Keratinocyte (primary cell): Measurements from ENCODE around the gene OXNAD1. TPM values are rescaled to one million over a fixed set of nuclear protein-coding genes. Genes with fewer than 3 reads are reported as not detected.

Experiments used
- DNase-seq: peaks from one replicate; pipeline ENCODE4 v3.0.0-alpha.2; 2011; ENCODE audit warnings: low read depth, missing footprints, low spot score
- FAIRE-seq: peaks from 2 replicates; lab custom pipeline; 2011; peaks lifted over from hg19 to GRCh38; lab: Jason Lieb, UNC
- H2AFZ ChIP-seq: 2 replicates; pipeline ENCODE4 v1.6.0; 2012; ENCODE audit warnings: low read length, control low read depth, inconsistent platforms; ENCODE audit not compliant: control insufficient read depth
- H3K27ac ChIP-seq: 2 replicates; pipeline ENCODE4 v1.5.1; 2011; ENCODE audit warnings: low read length; ENCODE audit not compliant: control insufficient read depth, insufficient read depth
- H3K27me3 ChIP-seq: 3 replicates; pipeline ENCODE4 v1.6.0; 2011; ENCODE audit warnings: low read length; ENCODE audit not compliant: control insufficient read depth, insufficient read depth; ENCODE audit errors: extremely low read depth
- H3K36me3 ChIP-seq, 2 experiments: 2 replicates in 1 of 2; 3 replicates in 1 of 2; pipeline ENCODE4 v1.5.1; 2011; ENCODE audit warnings: low read length in 2 of 2, mild to moderate bottlenecking in 1 of 2; ENCODE audit not compliant: control insufficient read depth in 2 of 2, insufficient read depth in 2 of 2; ENCODE audit errors: extremely low read depth in 1 of 2
- H3K4me1 ChIP-seq: 3 replicates; pipeline ENCODE4 v1.5.1; 2011; ENCODE audit warnings: low read length; ENCODE audit not compliant: control insufficient read depth, insufficient read depth; ENCODE audit errors: extremely low read depth
- H3K4me2 ChIP-seq: 3 replicates; pipeline ENCODE4 v1.6.0; 2011; ENCODE audit warnings: low read depth, low read length; ENCODE audit not compliant: control insufficient read depth, insufficient read depth; ENCODE audit errors: extremely low read depth
- H3K4me3 ChIP-seq, 3 experiments: fragments of 200-600 bp in 1 of 3; sonication (generic) in 1 of 3; 2 replicates in 2 of 3; 3 replicates in 1 of 3; pipeline ENCODE4 v1.5.1; 2011 to 2016; ENCODE audit warnings: low read length in 3 of 3, mild to moderate bottlenecking in 3 of 3, control low read depth in 2 of 3, inconsistent platforms in 1 of 3, low read depth in 1 of 3, mixed read lengths in 1 of 3, mixed run types in 1 of 3, moderate library complexity in 1 of 3; ENCODE audit not compliant: control insufficient read depth in 2 of 3, insufficient read depth in 2 of 3; ENCODE audit errors: extremely low read depth in 1 of 3
- H3K79me2 ChIP-seq: 2 replicates; pipeline ENCODE4 v1.6.0; 2012; ENCODE audit warnings: low read length; ENCODE audit not compliant: control insufficient read depth, insufficient read depth
- H3K9ac ChIP-seq: 3 replicates; pipeline ENCODE4 v1.6.0; 2011; ENCODE audit warnings: low read length; ENCODE audit not compliant: control insufficient read depth, insufficient read depth; ENCODE audit errors: extremely low read depth
- H3K9me1 ChIP-seq: 3 replicates; pipeline ENCODE4 v1.6.0; 2011; ENCODE audit warnings: low read length; ENCODE audit not compliant: control insufficient read depth, insufficient read depth; ENCODE audit errors: extremely low read depth
- H3K9me3 ChIP-seq: 2 replicates; pipeline ENCODE4 v1.5.1; 2012; ENCODE audit warnings: low read depth, low read length; ENCODE audit not compliant: control insufficient read depth
- H4K20me1 ChIP-seq: 3 replicates; pipeline ENCODE4 v1.6.0; 2011; ENCODE audit warnings: low read length; ENCODE audit not compliant: control insufficient read depth, insufficient read depth; ENCODE audit errors: extremely low read depth
- CTCF ChIP-seq, 3 experiments: IDR thresholded peaks in 1 of 3; conservative IDR thresholded peaks in 1 of 3; optimal IDR thresholded peaks in 1 of 3; 2 replicates in 2 of 3; 3 replicates in 1 of 3; pipeline versions ENCODE3 to v1.5.1; 2011; ENCODE audit warnings: low read length in 3 of 3, mild to moderate bottlenecking in 3 of 3, moderate library complexity in 2 of 3, control low read depth in 1 of 3, inconsistent platforms in 1 of 3; ENCODE audit not compliant: insufficient read depth in 2 of 3; ENCODE audit errors: extremely low read depth in 1 of 3
- EZH2 ChIP-seq: IDR thresholded peaks from one replicate; pipeline ENCODE4 v1.6.1; 2012; ENCODE audit warnings: inconsistent platforms, mild to moderate bottlenecking, low read length, moderate library complexity
- dilution Hi-C: fragments of 300-500 bp; cut with MboI; formaldehyde crosslinking; loops from one replicate; pipeline ENCODE4 v1.7.0; 2020; ENCODE audit warnings: low sequenced_read_pairs; ENCODE audit not compliant: extremely low pct_ligation_motif_present
- polyA plus RNA-seq, 5 experiments: library from polyadenylated mRNA; depleted of rRNA in 3 of 5; stranded (reverse) in 3 of 5; stranded (forward) in 1 of 5; unstranded in 1 of 5; fragments of >200 nt; gene quantifications; 1 replicate in 1 of 5; 2 replicates in 3 of 5; 3 replicates in 1 of 5; pipeline versions ENCODE4 v1.2.1 to v1.2.3, GENCODE V29; 2011 to 2012; ENCODE audit warnings: missing spikeins in 2 of 5, low read depth in 1 of 5, low replicate concordance in 1 of 5

The OXNAD1 gene
- polyA plus RNA-seq, 1 donor (not counting 4 experiments of a cell fraction or from before 2014, with no cell fraction given) = 15.2 TPM

DNA sequence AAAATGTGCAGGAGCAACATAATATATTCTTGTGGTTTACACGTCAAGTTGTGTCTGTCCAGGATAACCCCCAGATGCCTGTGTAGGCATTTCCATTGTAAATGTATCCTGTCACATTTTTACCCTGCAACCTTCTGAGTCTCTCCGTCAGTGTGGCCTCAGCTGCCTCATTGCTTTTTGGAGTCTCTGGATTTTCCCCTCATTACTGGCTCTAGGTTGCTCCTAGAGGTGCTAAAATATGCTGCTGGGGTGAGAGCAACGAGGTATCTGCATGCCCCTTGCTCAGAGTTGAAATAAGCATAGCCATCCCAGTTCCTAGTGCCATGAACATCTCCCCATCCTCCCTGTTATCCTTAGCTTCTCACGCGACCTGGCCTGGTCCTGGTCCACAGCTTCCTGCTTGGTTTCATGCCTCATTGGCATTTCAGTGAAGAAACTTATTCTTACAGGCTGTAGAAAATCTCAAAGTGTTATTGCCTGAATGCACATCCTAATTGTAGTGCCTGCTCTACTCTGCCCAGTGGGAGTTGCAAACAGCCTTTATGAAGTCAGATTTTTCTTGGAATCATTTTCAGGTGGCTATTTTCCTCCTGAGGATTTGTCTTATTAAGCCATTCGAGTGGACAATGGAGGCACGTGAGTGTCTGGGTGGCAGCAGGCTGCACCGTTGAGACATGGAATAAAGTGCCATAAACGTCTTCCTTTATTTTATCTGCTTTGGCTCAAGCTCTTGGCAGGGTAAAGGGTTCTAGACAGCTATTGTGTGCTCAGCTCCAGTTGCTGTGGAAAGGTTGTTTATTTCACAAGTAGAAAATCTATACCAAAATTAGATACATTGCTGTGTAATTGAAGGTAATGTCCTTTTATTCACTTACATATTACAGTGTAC, 33.2 kb downstream of the OXNAD1 start:
- Histone ChIP-seq H3K27ac (no peak overlapping the region), H3K79me2 (no peaks in the 10 kb centered on the region), H3K36me3 (peaks cover 9 to 18% of the 10 kb centered on the region in 2 experiments), H3K4me1 (no peaks in the 10 kb centered on the region), H4K20me1 (no peaks in the 10 kb centered on the region), H3K9me1 (no peaks in the 10 kb centered on the region), H3K9me3 (no peaks in the 10 kb centered on the region), H2AFZ (no peak overlapping the region), H3K4me2 (no peak overlapping the region), H3K27me3 (no peaks in the 10 kb centered on the region), H3K4me3 (no peak overlapping the region), H3K9ac (no peak overlapping the region)
- dilution Hi-C loops = no loop called here
- TF ChIP-seq EZH2 (no peak), CTCF (optimal IDR thresholded peaks at IDR 0.05 in 1 of 3, IDR thresholded peaks at IDR 0.05 in 1 of 3, conservative IDR thresholded peaks at IDR 0.05 in 1 of 3; ENCODE audit: extremely low read depth in 1 of 3, insufficient read depth in 2 of 3, low read length in 3 of 3) (no peak)
- FAIRE-seq (no peak), DNase-seq (no peak)

GRCh38 chr3:16298891-16299290, 33.9 kb downstream of the OXNAD1 start:
- Histone ChIP-seq H3K9me3 (no peaks in the 10 kb centered on the region), H3K4me1 (no peaks in the 10 kb centered on the region), H4K20me1 (no peaks in the 10 kb centered on the region), H3K4me2 (no peak overlapping the region), H3K79me2 (no peaks in the 10 kb centered on the region), H3K9me1 (no peaks in the 10 kb centered on the region), H2AFZ (no peak overlapping the region), H3K27ac (no peak overlapping the region), H3K27me3 (no peaks in the 10 kb centered on the region), H3K4me3 (no peak overlapping the region), H3K36me3 (peaks cover 10 to 20% of the 10 kb centered on the region in 2 experiments), H3K9ac (no peak overlapping the region)
- DNase-seq (no peak), FAIRE-seq (no peak)
- dilution Hi-C loops = no loop called here
- no peak for TF ChIP-seq CTCF (optimal IDR thresholded peaks at IDR 0.05 in 1 of 3, IDR thresholded peaks at IDR 0.05 in 1 of 3, conservative IDR thresholded peaks at IDR 0.05 in 1 of 3; ENCODE audit: extremely low read depth in 1 of 3, insufficient read depth in 2 of 3, low read length in 3 of 3)
- no peak for TF ChIP-seq EZH2
